Heart right ventricle (tissue), 16 donors: ENCODE measurements around the gene DMAC2L. TPM values are rescaled to one million over a fixed set of nuclear protein-coding genes. Genes with fewer than 3 reads are reported as not detected.
A peak's percentile ranks its signal among the peaks of the same experiment; 100 is the strongest.

Experiments used
- ATAC-seq, 8 donors: fragments of 200-7000 bp; cut with Tn5 transposase; one replicate each; pipeline ENCODE4 v1.9.1; 2020; ENCODE audit warnings: mild to moderate bottlenecking in 8 of 8, moderate library complexity in 8 of 8, moderate number of reproducible peaks in 1 of 8
- DNase-seq, 2 donors: peaks; one replicate each; pipeline ENCODE4 v3.0.0-alpha.2; 2020
- H3K27ac ChIP-seq, 10 donors: fragments of 200-600 bp; sonication (generic) in 2 of 10; one replicate each; pipeline versions ENCODE4 v1.5.0 to v1.8.0; 2020 to 2022; ENCODE audit warnings: mild to moderate bottlenecking in 3 of 10
- H3K27me3 ChIP-seq, 7 donors: fragments of 200-600 bp; one replicate each; pipeline ENCODE4 v1.8.0; 2021 to 2022; ENCODE audit warnings: mild to moderate bottlenecking in 2 of 7
- H3K36me3 ChIP-seq, 9 donors: fragments of 200-600 bp; sonication (generic) in 1 of 9; one replicate each; pipeline versions ENCODE4 v1.5.0 to v1.8.0; 2020 to 2022; ENCODE audit warnings: mild to moderate bottlenecking in 2 of 9
- H3K4me1 ChIP-seq, 9 donors: fragments of 200-600 bp; sonication (generic) in 1 of 9; one replicate each; pipeline versions ENCODE4 v1.5.0 to v1.8.0; 2020 to 2022; ENCODE audit warnings: mild to moderate bottlenecking in 4 of 9
- H3K4me3 ChIP-seq, 10 donors: fragments of 200-600 bp; sonication (generic) in 2 of 10; one replicate each; pipeline versions ENCODE4 v1.5.0 to v1.8.0; 2020 to 2022; ENCODE audit warnings: mild to moderate bottlenecking in 7 of 10, moderate library complexity in 2 of 10
- H3K9me3 ChIP-seq, 11 donors: fragments of 200-600 bp in 10 of 11; sonication (generic) in 2 of 11; one replicate each; pipeline versions ENCODE4 v1.5.0 to v1.8.0; 2013 to 2022; ENCODE audit warnings: mild to moderate bottlenecking in 2 of 11, control low read depth in 1 of 11, moderate library complexity in 1 of 11
- CTCF ChIP-seq, 9 donors: fragments of 200-600 bp; sonication (generic) in 2 of 9; IDR thresholded peaks; one replicate each; pipeline versions ENCODE4 v1.5.0 to v1.8.0; 2021 to 2022; ENCODE audit warnings: antibody characterized with exemption in 9 of 9, mild to moderate bottlenecking in 5 of 9, moderate library complexity in 1 of 9
- WGBS, 2 donors: extraction: QIAGEN DNeasy Blood & Tissue Kit; methylation state at CpG; one replicate each; pipeline ENCODE4 v1.1.7; 2013; ENCODE audit warnings: inconsistent platforms in 1 of 2; 5-methylcytosine and 5-hydroxymethylcytosine counted together
- intact Hi-C, 10 donors: fragments of 100-400 bp; cut with DNase I; formaldehyde crosslinking; loops; one replicate each; pipeline versions ENCODE4 v1.11.1 to v1.14.2; 2022
- polyA plus RNA-seq, 2 donors: library from polyadenylated mRNA; stranded (reverse); fragments of 200-250 nt; gene quantifications; one replicate each; pipeline ENCODE4 v1.2.3, GENCODE V29; 2013
- total RNA-seq, 10 donors: library from RNA; stranded (reverse); fragmentation: NEBNext Ultra II Directional in 3 of 10; extraction: Animal tissue kit (Norgen Biotek cat#: 25700) in 3 of 10; gene quantifications; one replicate each; pipeline versions ENCODE4 v1.2.1 to v1.2.4, GENCODE V29; 2021 to 2023
- donor health status: Arrhythmogenic right ventricular cardiomyopathy.
- donor health status: ischemic (EF 13 %, LVEDD 7.1; RV severe dilation, severe dysfunction).
- donor health status: healthy with polysubstance abuse.
- donor health status: DM: no; HTN: yes; CAD: no.
- donor health status: DM: no; HTN: no; CAD: no.
- donor health status: ischemic (EF 25% LVEDD 6.9; RV normal size, moderate dysfunction).
- donor health status: ischemic (EF 25% LVEDD 5.7; RV mildly dilated, moderate dysfunction).
- donor health status: healthy.
- donor health status: DM: yes; HTN: yes; CAD: no.
- donor health status: Ischemic cardiomyopathy.
- donor health status: ischemic (EF 35%, LVEDD 5.7; RV mildly dilated, moderate dysfunction).
- donor health status: nonischemic (EF 11% LVEDD 7.7; RV severe dilation, severe dysfunction).
- donor health status: DM: yes; HTN: yes; CAD: no.
- donor health status: PGD.
- donor health status: ischemic (EF 29% LVEDD 5.4; RV normal size, mild dysfunction).
- donor health status: nonischemic (EF 23%, LVEDD 6.1; RV moderate dilation, normal function).

Gene DMAC2L
- total and polyA plus RNA-seq, 12 donors: 9.4 to 31.3 (median 24.3) TPM

GRCh38 chr14:50290306-50290705, 21.8 kb upstream of the DMAC2L start:
- intact Hi-C loops: no loop called here
- DNase-seq (no peak), ATAC-seq (no peak)
- H3K4me3 ChIP-seq: no peak overlapping the region
- no peak overlapping the region for H3K27ac ChIP-seq
- H3K4me1 ChIP-seq: no peaks in the 10 kb centered on the region
- no peaks in the 10 kb centered on the region for H3K27me3 ChIP-seq
- no peak for TF ChIP-seq CTCF (IDR thresholded peaks at IDR 0.05)
- WGBS, 2 donors: 86 to 98% methylated on average over 5 of the region's 5 CpGs
- H3K36me3 ChIP-seq: peaks cover 0 to 24% (median 3%) of the 10 kb centered on the region in 9 donors
- no peaks in the 10 kb centered on the region for H3K9me3 ChIP-seq

GRCh38 chr14:50299585-50299984, 12.5 kb upstream of the DMAC2L start:
- TF ChIP-seq CTCF (IDR thresholded peaks at IDR 0.05): no peak

GRCh38 chr14:50301914-50302313, 10.2 kb upstream of the DMAC2L start:
- TF ChIP-seq CTCF (IDR thresholded peaks at IDR 0.05): no peak
- Histone ChIP-seq H3K27me3 (no peaks in the 10 kb centered on the region), H3K4me1 (peaks cover 0 to 3% (median 0%) of the 10 kb centered on the region in 9 donors), H3K4me3 (no peak overlapping the region), H3K27ac (no peak overlapping the region), H3K36me3 (peaks cover 0 to 15% (median 0%) of the 10 kb centered on the region in 9 donors), H3K9me3 (no peaks in the 10 kb centered on the region)
- DNase-seq (no peak), ATAC-seq (no peak)
- intact Hi-C loops: no loop called here

More at GRCh38 chr14:50299585-50299984, 12.5 kb upstream of the DMAC2L start:
- WGBS, 2 donors: 96 to 98% methylated on average over 2 of the region's 2 CpGs
- no peak for DNase-seq
- no peak for ATAC-seq
- intact Hi-C loops: no loop called here
- H3K36me3 ChIP-seq: peaks cover 0 to 15% (median 0%) of the 10 kb centered on the region in 9 donors
- no peaks in the 10 kb centered on the region for H3K27me3 ChIP-seq
- no peak overlapping the region for H3K4me3 ChIP-seq
- H3K9me3 ChIP-seq: no peaks in the 10 kb centered on the region
- no peak overlapping the region for H3K27ac ChIP-seq
- H3K4me1 ChIP-seq: peaks cover 0 to 3% (median 0%) of the 10 kb centered on the region in 9 donors

GRCh38 chr14:50303744-50304471, 8.2 kb upstream of the DMAC2L start:
- intact Hi-C loops: no loop called here
- Histone ChIP-seq H3K4me3 (no peak overlapping the region), H3K27me3 (no peaks in the 10 kb centered on the region), H3K9me3 (no peaks in the 10 kb centered on the region), H3K4me1 (peaks cover 0 to 6% (median 0%) of the 10 kb centered on the region in 9 donors), H3K36me3 (peaks cover 0 to 15% (median 0%) of the 10 kb centered on the region in 9 donors), H3K27ac (no peak overlapping the region)
- DNase-seq (no peak), ATAC-seq (peak in 3 of 8 donors; percentile 59 to 94 (median 71))
- no peak for TF ChIP-seq CTCF (IDR thresholded peaks at IDR 0.05)
- 86 to 92% methylated on average over 8 of the region's 8 CpGs for WGBS, 2 donors
